ENCODE measurements around the gene COL17A1. TPM values are rescaled to one million over a fixed set of nuclear protein-coding genes. Genes with fewer than 3 reads are reported as not detected.

The COL17A1 gene
- polyA plus RNA-seq, 1 donor (not counting 4 experiments of a cell fraction or from before 2014, with no cell fraction given): 2,386 TPM

- H4K20me1 ChIP-seq (ENCODE audit: control insufficient read depth, extremely low read depth, insufficient read depth, low read length): no peaks in the 10 kb centered on the region
- peaks cover 38% of the 10 kb centered on the region for H3K79me2 ChIP-seq (ENCODE audit: control insufficient read depth, insufficient read depth, low read length)
- no peaks in the 10 kb centered on the region for H3K27me3 ChIP-seq (ENCODE audit: control insufficient read depth, extremely low read depth, insufficient read depth, low read length)
- H3K9me3 ChIP-seq (ENCODE audit: control insufficient read depth, low read depth, low read length): no peaks in the 10 kb centered on the region
- H3K9ac ChIP-seq (ENCODE audit: control insufficient read depth, extremely low read depth, insufficient read depth, low read length): no peak overlapping the region
- no peaks in the 10 kb centered on the region for H3K9me1 ChIP-seq (ENCODE audit: control insufficient read depth, extremely low read depth, insufficient read depth, low read length)
- no peak overlapping the region for H2AFZ ChIP-seq (ENCODE audit: control insufficient read depth, low read length)
- no peaks in the 10 kb centered on the region for H3K4me1 ChIP-seq (ENCODE audit: control insufficient read depth, extremely low read depth, insufficient read depth, low read length)
- DNase-seq (ENCODE audit: low read depth, low spot score) (no peak), FAIRE-seq (no peak)
- no peak overlapping the region for H3K27ac ChIP-seq (ENCODE audit: control insufficient read depth, insufficient read depth, low read length)
- H3K4me3 ChIP-seq (ENCODE audit: control insufficient read depth in 2 of 3, extremely low read depth in 1 of 3, insufficient read depth in 2 of 3, low read depth in 1 of 3, low read length in 3 of 3): no peak overlapping the region
- dilution Hi-C loops (cut with MboI; ENCODE audit: extremely low pct_ligation_motif_present, low sequenced_read_pairs): no loop called here
- H3K36me3 ChIP-seq (ENCODE audit: control insufficient read depth in 2 of 2, extremely low read depth in 1 of 2, insufficient read depth in 2 of 2, low read length in 2 of 2): peaks cover 65 to 75% of the 10 kb centered on the region in 2 experiments
- TF ChIP-seq CTCF (optimal IDR thresholded peaks at IDR 0.05 in 1 of 3, IDR thresholded peaks at IDR 0.05 in 1 of 3, conservative IDR thresholded peaks at IDR 0.05 in 1 of 3; ENCODE audit: extremely low read depth in 1 of 3, insufficient read depth in 2 of 3, low read length in 3 of 3): no peak
- no peak for TF ChIP-seq EZH2 (IDR thresholded peaks at IDR 0.05; ENCODE audit: low read length)
- no peak overlapping the region for H3K4me2 ChIP-seq (ENCODE audit: control insufficient read depth, extremely low read depth, insufficient read depth, low read depth, low read length)
Measured at GRCh38 chr10:104069613-104070012, 16.1 kb downstream of the COL17A1 start.

GRCh38 chr10:104067525-104067924 lies 18.2 kb downstream of the COL17A1 start:
- Histone ChIP-seq H2AFZ (ENCODE audit: control insufficient read depth, low read length) (no peak overlapping the region), H3K4me2 (ENCODE audit: control insufficient read depth, extremely low read depth, insufficient read depth, low read depth, low read length) (no peak overlapping the region), H3K27me3 (ENCODE audit: control insufficient read depth, extremely low read depth, insufficient read depth, low read length) (no peaks in the 10 kb centered on the region), H3K9me1 (ENCODE audit: control insufficient read depth, extremely low read depth, insufficient read depth, low read length) (no peaks in the 10 kb centered on the region), H3K27ac (ENCODE audit: control insufficient read depth, insufficient read depth, low read length) (no peak overlapping the region), H4K20me1 (ENCODE audit: control insufficient read depth, extremely low read depth, insufficient read depth, low read length) (peaks cover 4% of the 10 kb centered on the region), H3K9ac (ENCODE audit: control insufficient read depth, extremely low read depth, insufficient read depth, low read length) (no peak overlapping the region), H3K4me3 (ENCODE audit: control insufficient read depth in 2 of 3, extremely low read depth in 1 of 3, insufficient read depth in 2 of 3, low read depth in 1 of 3, low read length in 3 of 3) (no peak overlapping the region), H3K4me1 (ENCODE audit: control insufficient read depth, extremely low read depth, insufficient read depth, low read length) (no peaks in the 10 kb centered on the region), H3K36me3 (ENCODE audit: control insufficient read depth in 2 of 2, extremely low read depth in 1 of 2, insufficient read depth in 2 of 2, low read length in 2 of 2) (peaks cover 65 to 70% of the 10 kb centered on the region in 2 experiments), H3K9me3 (ENCODE audit: control insufficient read depth, low read depth, low read length) (no peaks in the 10 kb centered on the region), H3K79me2 (ENCODE audit: control insufficient read depth, insufficient read depth, low read length) (peaks cover 31% of the 10 kb centered on the region)
- DNase-seq (ENCODE audit: low read depth, low spot score) (no peak), FAIRE-seq (no peak)
- dilution Hi-C loops (cut with MboI; ENCODE audit: extremely low pct_ligation_motif_present, low sequenced_read_pairs): no loop called here
- TF ChIP-seq CTCF (optimal IDR thresholded peaks at IDR 0.05 in 1 of 3, IDR thresholded peaks at IDR 0.05 in 1 of 3, conservative IDR thresholded peaks at IDR 0.05 in 1 of 3; ENCODE audit: extremely low read depth in 1 of 3, insufficient read depth in 2 of 3, low read length in 3 of 3) (no peak), EZH2 (IDR thresholded peaks at IDR 0.05; ENCODE audit: low read length) (no peak)
